GM12878 (cell line): Measurements from ENCODE around the gene LSM7. TPM values are rescaled to one million over a fixed set of nuclear protein-coding genes. Genes with fewer than 3 reads are reported as not detected.

Source experiments
- ATAC-seq: fragments of 200-7000 bp; cut with Tn5 transposase; 3 replicates; pipeline ENCODE4 v1.9.1; 2020; ENCODE audit warnings: mild to moderate bottlenecking, moderate library complexity
- BruUV-seq: library from RNA; stranded (reverse); fragments of 400-500 nt; replicated peaks from 2 replicates; lab custom pipeline; 2021; lab: Mats Ljungman, UMichigan
- CTCF ChIA-PET: fragments of 300-600 bp; sonication (Branson Sonifier 250); formaldehyde crosslinking; extraction: SDS; loops from one replicate; lab custom pipeline; 2021; ENCODE audit warnings: inconsistent platforms; lab: Yijun Ruan, JAX
- POLR2A ChIA-PET: fragments of 350-600 bp; formaldehyde crosslinking; extraction: SDS; loops from one replicate; lab custom pipeline; 2021; ENCODE audit warnings: inconsistent platforms; lab: Charles Lee
- RAD21 ChIA-PET: fragments of 300-600 bp; sonication (Branson Sonifier 250); formaldehyde crosslinking; loops from one replicate; lab custom pipeline; 2023; ENCODE audit warnings: antibody characterized with exemption; ENCODE audit not compliant: unreplicated experiment; lab: Charles Lee
- SMC1A ChIA-PET: fragments of 300-600 bp; sonication (Branson Sonifier 250); formaldehyde crosslinking; loops from one replicate; lab custom pipeline; 2023; ENCODE audit not compliant: unreplicated experiment, uncharacterized antibody; lab: Charles Lee
- DNase-seq: peaks from one replicate; pipeline ENCODE4 v3.0.0-alpha.2; 2011; ENCODE audit warnings: low read depth, low spot score
- FAIRE-seq: peaks from 3 replicates; lab custom pipeline; 2011; peaks lifted over from hg19 to GRCh38; lab: Jason Lieb, UNC
- H2AFZ ChIP-seq: 2 replicates; pipeline ENCODE4 v1.6.0; 2011; ENCODE audit warnings: low read depth, low read length, control low read depth; ENCODE audit not compliant: control insufficient read depth
- H3K27ac ChIP-seq: 2 replicates; pipeline ENCODE4 v1.5.1; 2011; ENCODE audit warnings: control low read depth; ENCODE audit not compliant: control insufficient read depth, insufficient read depth
- H3K27me3 ChIP-seq, 2 experiments: replicated peaks in 1 of 2; 2 replicates each; pipeline versions ENCODE4 v1.6.0 to v1.6.1; 2011; ENCODE audit warnings: low read length in 1 of 2; ENCODE audit not compliant: control insufficient read depth in 2 of 2, insufficient read depth in 2 of 2
- H3K36me3 ChIP-seq, 2 experiments: 2 replicates each; pipeline ENCODE4 v1.5.1; 2011; ENCODE audit warnings: low read length in 1 of 2; ENCODE audit not compliant: control insufficient read depth in 2 of 2, insufficient read depth in 2 of 2
- H3K4me1 ChIP-seq: 2 replicates; pipeline ENCODE4 v1.6.1; 2011; ENCODE audit warnings: mild to moderate bottlenecking, low read length, moderate library complexity, mixed read lengths; ENCODE audit not compliant: control insufficient read depth, insufficient read depth
- H3K4me2 ChIP-seq: 2 replicates; pipeline ENCODE4 v1.6.0; 2011; ENCODE audit warnings: control low read depth; ENCODE audit not compliant: control insufficient read depth, insufficient read depth
- H3K4me3 ChIP-seq: fragments of 200-600 bp; sonication (generic); 2 replicates; pipeline ENCODE4 v1.5.1; 2016
- H3K79me2 ChIP-seq: 2 replicates; pipeline ENCODE4 v1.6.0; 2011; ENCODE audit warnings: low read length; ENCODE audit not compliant: control insufficient read depth, insufficient read depth
- H3K9ac ChIP-seq: 2 replicates; pipeline ENCODE4 v1.8.0; 2011; ENCODE audit warnings: low read length, control low read depth, mixed read lengths; ENCODE audit not compliant: control insufficient read depth, insufficient read depth
- H3K9me3 ChIP-seq: replicated peaks from 3 replicates; pipeline ENCODE4 v1.5.1; 2011; ENCODE audit warnings: mild to moderate bottlenecking, low read length; ENCODE audit not compliant: control insufficient read depth, insufficient read depth
- H4K20me1 ChIP-seq: 2 replicates; pipeline ENCODE4 v1.6.0; 2011; ENCODE audit not compliant: control insufficient read depth, insufficient read depth
- CEBPB ChIP-seq, 2 experiments: fragments of 150-350 bp in 1 of 2; IDR thresholded peaks; 2 replicates each; pipeline ENCODE4 v1.6.1; 2012 to 2014; ENCODE audit warnings: low read depth in 2 of 2, low read length in 2 of 2, borderline replicate concordance in 1 of 2, inconsistent platforms in 1 of 2
- ETV6 ChIP-seq, 2 experiments: fragments of 450-650 bp in 1 of 2; IDR thresholded peaks in 1 of 2; conservative IDR thresholded peaks in 1 of 2; 2 replicates each; pipeline ENCODE4 v1.6.1; 2014; ENCODE audit warnings: antibody characterized with exemption in 1 of 2, borderline replicate concordance in 1 of 2, low read depth in 1 of 2, mild to moderate bottlenecking in 1 of 2, moderate library complexity in 1 of 2
- FOS ChIP-seq: IDR thresholded peaks from 3 replicates; pipeline ENCODE4 v1.6.1; 2011; ENCODE audit warnings: borderline replicate concordance; ENCODE audit not compliant: insufficient read length; ENCODE audit errors: extremely low read depth
- HDAC2 ChIP-seq: fragments of 200-600 bp; sonication (generic); IDR thresholded peaks from 2 replicates; pipeline ENCODE4 v1.6.1; 2017
- NFYA ChIP-seq: IDR thresholded peaks from 2 replicates; pipeline ENCODE4 v1.6.1; 2011; ENCODE audit warnings: low read depth, mild to moderate bottlenecking, low read length, improper control_type of control experiment, borderline replicate concordance
- NRF1 ChIP-seq: conservative IDR thresholded peaks from 2 replicates; pipeline ENCODE4 v1.6.1; 2011; ENCODE audit warnings: mild to moderate bottlenecking, low read depth, low read length, improper control_type of control experiment
- PAX8 ChIP-seq: fragments of 450-650 bp; IDR thresholded peaks from 2 replicates; pipeline ENCODE4 v1.6.1; 2017; ENCODE audit warnings: mild to moderate bottlenecking, moderate library complexity
- POLR2AphosphoS2 ChIP-seq: IDR thresholded peaks from 2 replicates; pipeline ENCODE4 v1.6.1; 2011; ENCODE audit warnings: low read depth, mild to moderate bottlenecking, low read length, improper control_type of control experiment, moderate library complexity
- POU2F2 ChIP-seq: IDR thresholded peaks from 3 replicates; pipeline ENCODE4 v1.6.1; 2011; ENCODE audit warnings: low read depth, mild to moderate bottlenecking, low read length, borderline replicate concordance
- WRNIP1 ChIP-seq: IDR thresholded peaks from 2 replicates; pipeline ENCODE4 v1.6.1; 2011; ENCODE audit warnings: low read depth, low read length, improper control_type of control experiment, borderline replicate concordance
- ZBTB4 ChIP-seq: fragments of 450-650 bp; formaldehyde crosslinking; IDR thresholded peaks from 2 replicates; pipeline ENCODE4 v1.4.0; 2022; ENCODE audit warnings: mild to moderate bottlenecking, moderate library complexity
- ZNF274 ChIP-seq: IDR thresholded peaks from one replicate; pipeline ENCODE4 v1.8.0; 2011; ENCODE audit not compliant: insufficient read length, insufficient read depth
- WGBS: methylation state at CpG from one replicate; pipeline ENCODE4 v1.1.6; 2016; ENCODE audit warnings: low lambda C conversion rate; ENCODE audit not compliant: insufficient replicate concordance, insufficient coverage; ENCODE audit errors: missing lambda C conversion rate; 5-methylcytosine and 5-hydroxymethylcytosine counted together
- in situ Hi-C: fragments of 300-500 bp; cut with MboI; formaldehyde crosslinking; loops from 9 replicates; pipeline ENCODE4 v1.14.3; 2018; ENCODE audit warnings: mixed read lengths
- intact Hi-C: fragments of 100-400 bp; cut with micrococcal nuclease; formaldehyde crosslinking; loops from one replicate; pipeline ENCODE4 v1.14.2; 2022; ENCODE audit not compliant: unreplicated experiment
- polyA plus RNA-seq, 11 experiments: library from polyadenylated mRNA; depleted of rRNA in 4 of 11; unstranded in 6 of 11; stranded (reverse) in 5 of 11; fragments of >200 nt; fragmentation: Nextera tagmentation in 4 of 11; fragmentation: Illumina TruSeq in 1 of 11; extraction: Ambion mirVana in 4 of 11; extraction: Trizol in 1 of 11; gene quantifications; 1 replicate in 1 of 11; 2 replicates in 10 of 11; pipeline versions ENCODE4 v1.2.1 to v1.2.3, GENCODE V29; 2011 to 2016; ENCODE audit warnings: inconsistent platforms in 2 of 11, missing spikeins in 2 of 11, low read depth in 1 of 11
- total RNA-seq, 4 experiments: library from RNA; depleted of rRNA in 3 of 4; stranded (reverse); fragments of >200 nt in 3 of 4; fragmentation: Illumina TruSeq in 1 of 4; extraction: Trizol in 1 of 4; gene quantifications; 2 replicates each; pipeline versions ENCODE4 v1.2.1 to v1.2.3, GENCODE V29; 2013 to 2021
- TF ChIP-seq, protein P1 (sequence below): fragments of 450-650 bp; IDR thresholded peaks from 2 replicates; pipeline ENCODE4 v1.6.1; 2017; ENCODE audit warnings: antibody characterized with exemption, mild to moderate bottlenecking, moderate library complexity
- TF ChIP-seq, protein P2 (sequence below): fragments of 150-350 bp; IDR thresholded peaks from 2 replicates; pipeline ENCODE4 v1.6.1; 2014; ENCODE audit warnings: mild to moderate bottlenecking, low read depth, low read length

LSM7 gene
- total and polyA plus RNA-seq, 10 of the 15 experiments (the other 5 are each of a cell fraction or from before 2014, with no cell fraction given) = 24.4 to 424 (median 217) TPM

DNA sequence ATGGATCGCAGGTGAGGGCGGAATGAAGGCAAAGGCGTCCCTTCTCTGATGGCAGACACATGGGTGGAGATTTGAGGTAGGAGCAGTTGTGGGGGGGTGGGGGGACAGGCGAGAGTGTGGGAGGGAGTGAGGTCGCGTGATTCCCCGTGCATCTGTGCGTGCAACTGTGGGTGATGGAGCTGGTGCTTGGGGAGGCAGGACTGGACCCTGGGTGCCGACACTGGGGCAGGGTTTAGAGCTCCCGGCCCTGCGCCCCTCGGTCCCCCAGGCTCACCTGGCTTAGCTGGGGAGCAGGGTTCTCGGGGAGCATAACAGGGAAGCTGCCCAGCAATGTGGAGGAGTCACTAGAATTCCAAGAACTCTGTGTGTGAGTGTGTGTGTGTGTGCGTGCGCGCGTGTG is 35.0 kb upstream of the LSM7 start (continued):
- TF ChIP-seq, protein P1, sequence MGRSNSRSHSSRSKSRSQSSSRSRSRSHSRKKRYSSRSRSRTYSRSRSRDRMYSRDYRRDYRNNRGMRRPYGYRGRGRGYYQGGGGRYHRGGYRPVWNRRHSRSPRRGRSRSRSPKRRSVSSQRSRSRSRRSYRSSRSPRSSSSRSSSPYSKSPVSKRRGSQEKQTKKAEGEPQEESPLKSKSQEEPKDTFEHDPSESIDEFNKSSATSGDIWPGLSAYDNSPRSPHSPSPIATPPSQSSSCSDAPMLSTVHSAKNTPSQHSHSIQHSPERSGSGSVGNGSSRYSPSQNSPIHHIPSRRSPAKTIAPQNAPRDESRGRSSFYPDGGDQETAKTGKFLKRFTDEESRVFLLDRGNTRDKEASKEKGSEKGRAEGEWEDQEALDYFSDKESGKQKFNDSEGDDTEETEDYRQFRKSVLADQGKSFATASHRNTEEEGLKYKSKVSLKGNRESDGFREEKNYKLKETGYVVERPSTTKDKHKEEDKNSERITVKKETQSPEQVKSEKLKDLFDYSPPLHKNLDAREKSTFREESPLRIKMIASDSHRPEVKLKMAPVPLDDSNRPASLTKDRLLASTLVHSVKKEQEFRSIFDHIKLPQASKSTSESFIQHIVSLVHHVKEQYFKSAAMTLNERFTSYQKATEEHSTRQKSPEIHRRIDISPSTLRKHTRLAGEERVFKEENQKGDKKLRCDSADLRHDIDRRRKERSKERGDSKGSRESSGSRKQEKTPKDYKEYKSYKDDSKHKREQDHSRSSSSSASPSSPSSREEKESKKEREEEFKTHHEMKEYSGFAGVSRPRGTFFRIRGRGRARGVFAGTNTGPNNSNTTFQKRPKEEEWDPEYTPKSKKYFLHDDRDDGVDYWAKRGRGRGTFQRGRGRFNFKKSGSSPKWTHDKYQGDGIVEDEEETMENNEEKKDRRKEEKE = no peak
- no peak for TF ChIP-seq NRF1
- no peak for TF ChIP-seq POU2F2
- no peak for TF ChIP-seq ZNF274
- no peak for TF ChIP-seq POLR2AphosphoS2
- TF ChIP-seq HDAC2 = no peak
- no peak for TF ChIP-seq ETV6 (conservative IDR thresholded peaks at IDR 0.05 in 1 of 2, IDR thresholded peaks at IDR 0.05 in 1 of 2; ENCODE audit: borderline replicate concordance in 1 of 2, low read depth in 1 of 2)
- TF ChIP-seq, protein P2, sequence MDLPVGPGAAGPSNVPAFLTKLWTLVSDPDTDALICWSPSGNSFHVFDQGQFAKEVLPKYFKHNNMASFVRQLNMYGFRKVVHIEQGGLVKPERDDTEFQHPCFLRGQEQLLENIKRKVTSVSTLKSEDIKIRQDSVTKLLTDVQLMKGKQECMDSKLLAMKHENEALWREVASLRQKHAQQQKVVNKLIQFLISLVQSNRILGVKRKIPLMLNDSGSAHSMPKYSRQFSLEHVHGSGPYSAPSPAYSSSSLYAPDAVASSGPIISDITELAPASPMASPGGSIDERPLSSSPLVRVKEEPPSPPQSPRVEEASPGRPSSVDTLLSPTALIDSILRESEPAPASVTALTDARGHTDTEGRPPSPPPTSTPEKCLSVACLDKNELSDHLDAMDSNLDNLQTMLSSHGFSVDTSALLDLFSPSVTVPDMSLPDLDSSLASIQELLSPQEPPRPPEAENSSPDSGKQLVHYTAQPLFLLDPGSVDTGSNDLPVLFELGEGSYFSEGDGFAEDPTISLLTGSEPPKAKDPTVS = no peak
- no peak for TF ChIP-seq PAX8

- no peak for FAIRE-seq
- BruUV-seq = no TSS peak
- POLR2A ChIA-PET = no interaction called here
Observed at GRCh38 chr19:2362970-2363300, 34.5 kb upstream of the LSM7 start.

More at GRCh38 chr19:2362970-2363300, 34.5 kb upstream of the LSM7 start:
- Histone ChIP-seq H4K20me1 (no peaks in the 10 kb centered on the region), H3K9ac (no peak overlapping the region), H3K4me3 (no peak overlapping the region), H3K36me3 (no peaks in the 10 kb centered on the region), H3K27ac (no peak overlapping the region), H2AFZ (no peak overlapping the region), H3K27me3 (no peaks in the 10 kb centered on the region), H3K79me2 (no peaks in the 10 kb centered on the region), H3K9me3 (no peaks in the 10 kb centered on the region; the same call in 2 of the 3 replicates), H3K4me2 (no peak overlapping the region), H3K4me1 (no peaks in the 10 kb centered on the region)
- DNase-seq (no peak), ATAC-seq (no peak)
- ChIA-PET RAD21 (no interaction called here), SMC1A (no interaction called here), CTCF (no interaction called here)
- WGBS = 75% methylated on average over 15 of the region's 15 CpGs
- in situ Hi-C loops (no loop called here), intact Hi-C loops (no loop called here)
- TF ChIP-seq WRNIP1 = no peak
- no peak for TF ChIP-seq NFYA
- no peak for TF ChIP-seq FOS
- no peak for TF ChIP-seq CEBPB (IDR thresholded peaks at IDR 0.05; ENCODE audit: borderline replicate concordance in 1 of 2, low read depth in 2 of 2, low read length in 2 of 2)
- no peak for TF ChIP-seq ZBTB4 (CRISPR knock-in tag)
- no peak for TF ChIP-seq HDAC2
